ENCODE data around the gene ZNF761.

- TF ChIP-seq, protein P1, sequence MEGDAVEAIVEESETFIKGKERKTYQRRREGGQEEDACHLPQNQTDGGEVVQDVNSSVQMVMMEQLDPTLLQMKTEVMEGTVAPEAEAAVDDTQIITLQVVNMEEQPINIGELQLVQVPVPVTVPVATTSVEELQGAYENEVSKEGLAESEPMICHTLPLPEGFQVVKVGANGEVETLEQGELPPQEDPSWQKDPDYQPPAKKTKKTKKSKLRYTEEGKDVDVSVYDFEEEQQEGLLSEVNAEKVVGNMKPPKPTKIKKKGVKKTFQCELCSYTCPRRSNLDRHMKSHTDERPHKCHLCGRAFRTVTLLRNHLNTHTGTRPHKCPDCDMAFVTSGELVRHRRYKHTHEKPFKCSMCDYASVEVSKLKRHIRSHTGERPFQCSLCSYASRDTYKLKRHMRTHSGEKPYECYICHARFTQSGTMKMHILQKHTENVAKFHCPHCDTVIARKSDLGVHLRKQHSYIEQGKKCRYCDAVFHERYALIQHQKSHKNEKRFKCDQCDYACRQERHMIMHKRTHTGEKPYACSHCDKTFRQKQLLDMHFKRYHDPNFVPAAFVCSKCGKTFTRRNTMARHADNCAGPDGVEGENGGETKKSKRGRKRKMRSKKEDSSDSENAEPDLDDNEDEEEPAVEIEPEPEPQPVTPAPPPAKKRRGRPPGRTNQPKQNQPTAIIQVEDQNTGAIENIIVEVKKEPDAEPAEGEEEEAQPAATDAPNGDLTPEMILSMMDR (IDR thresholded peaks at IDR 0.05) = no peak
- no peak for TF ChIP-seq POLR2AphosphoS5 (IDR thresholded peaks at IDR 0.05)
Measured at GRCh38 chr19:53396525-53396868, 35.3 kb upstream of the ZNF761 start.
